C1 segment of cervical spinal cord (tissue), 14 donors: Measurements from ENCODE around the gene LRP2BP.

Source experiments
- DNase-seq, 14 donors: peaks; one replicate each; lab custom pipeline; 2025; lab: John Stamatoyannopoulos, UW

The LRP2BP gene

DNA sequence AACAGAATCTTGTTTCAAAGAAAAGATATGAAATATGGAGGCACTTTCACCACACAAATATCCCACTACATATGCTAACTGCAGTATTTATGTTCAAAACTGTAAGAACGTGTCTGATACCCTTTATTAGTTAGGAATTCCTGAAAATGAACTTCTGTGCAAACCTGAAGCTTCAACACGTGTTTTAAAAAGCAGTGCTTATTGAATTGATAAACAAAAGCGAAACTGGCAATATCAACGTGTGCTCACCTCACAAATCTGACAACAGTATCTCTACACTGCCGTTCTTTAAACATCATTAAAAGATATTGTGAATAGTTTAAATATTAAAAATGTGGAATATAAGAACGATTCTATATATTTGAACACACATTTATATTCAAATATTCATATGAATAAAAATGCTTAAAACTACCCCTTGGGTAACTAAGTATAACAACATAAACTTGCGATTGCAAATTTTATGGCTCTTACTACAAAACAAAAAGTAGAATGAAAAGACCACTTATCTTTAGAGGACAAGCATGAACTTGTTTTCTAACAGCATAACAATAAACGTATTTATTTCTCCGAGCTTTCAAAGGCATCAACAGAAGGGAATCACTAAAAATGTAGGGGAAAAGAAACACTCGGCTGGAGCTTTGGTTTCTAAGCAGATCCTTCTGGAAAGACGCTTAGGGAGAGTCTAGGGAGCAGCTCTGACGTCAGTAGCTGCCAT lies at the start of gene LRP2BP:
Gene LRP2BP (minus strand): TSS at position 687 of the 718 bp plus-strand sequence. CDS start 17,738 bp downstream, outside the sequence.
- no peak for DNase-seq

DNA sequence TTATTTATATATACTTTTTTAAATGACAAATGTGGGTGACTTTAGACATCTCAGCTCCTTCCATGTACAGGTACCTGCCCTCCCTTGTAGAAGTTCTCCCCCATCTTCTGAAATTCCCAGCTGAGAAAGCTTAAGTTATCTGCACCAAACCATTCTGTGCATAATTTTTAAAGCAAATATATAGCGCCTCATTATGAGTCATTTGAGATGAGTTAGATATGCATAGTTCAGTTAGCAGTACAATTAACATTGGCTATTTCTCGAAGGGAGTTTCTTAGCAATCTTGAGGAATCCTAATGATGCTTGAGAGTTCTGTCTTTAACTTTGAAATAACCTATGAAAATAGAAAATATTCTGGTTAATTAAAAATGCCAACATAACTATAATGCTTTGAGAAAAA lies 49.5 kb upstream of the LRP2BP start:
- DNase-seq: no peak

- DNase-seq: no peak
Measured at GRCh38 chr4:185441479-185441878, 45.8 kb upstream of the LRP2BP start.

DNA sequence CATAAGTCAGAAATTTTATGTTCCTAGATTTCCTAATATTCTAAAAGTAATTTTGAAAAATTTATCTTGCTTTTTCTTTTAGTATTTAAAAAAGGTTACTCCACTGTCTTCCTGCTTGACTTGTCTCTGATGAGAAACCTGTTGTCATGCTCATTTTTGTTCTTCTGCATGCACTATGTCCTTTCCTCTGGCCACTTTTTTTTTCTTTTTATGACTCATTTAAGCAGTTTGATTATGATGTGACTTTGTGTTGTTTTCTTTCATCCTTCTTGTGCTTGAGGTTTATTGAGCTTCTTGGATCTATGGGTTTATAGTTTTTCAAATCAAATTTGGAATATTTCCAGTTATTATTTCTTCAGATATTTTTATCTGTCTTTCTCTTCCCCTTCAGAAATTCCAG lies 42.1 kb upstream of the LRP2BP start:
- no peak for DNase-seq

DNA sequence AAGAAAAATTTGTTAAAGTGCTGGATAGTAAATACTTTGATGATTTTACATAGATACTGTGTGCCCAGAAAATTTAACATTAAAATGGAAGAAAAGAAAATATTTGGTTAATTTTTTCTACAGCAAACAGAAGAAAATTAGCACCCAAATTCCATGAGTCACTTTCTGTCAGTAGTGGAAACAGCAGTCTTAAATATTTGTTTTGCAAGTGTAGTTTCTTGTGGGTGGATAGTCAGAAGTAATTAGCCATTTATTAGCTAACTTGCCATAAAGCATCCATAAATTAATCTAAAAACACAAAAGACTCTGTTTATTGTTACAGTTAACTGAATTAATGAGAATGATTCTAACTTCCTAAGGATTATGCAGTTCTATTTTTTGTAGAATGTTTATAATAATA lies 39.7 kb upstream of the LRP2BP start:
- no peak for DNase-seq

DNA sequence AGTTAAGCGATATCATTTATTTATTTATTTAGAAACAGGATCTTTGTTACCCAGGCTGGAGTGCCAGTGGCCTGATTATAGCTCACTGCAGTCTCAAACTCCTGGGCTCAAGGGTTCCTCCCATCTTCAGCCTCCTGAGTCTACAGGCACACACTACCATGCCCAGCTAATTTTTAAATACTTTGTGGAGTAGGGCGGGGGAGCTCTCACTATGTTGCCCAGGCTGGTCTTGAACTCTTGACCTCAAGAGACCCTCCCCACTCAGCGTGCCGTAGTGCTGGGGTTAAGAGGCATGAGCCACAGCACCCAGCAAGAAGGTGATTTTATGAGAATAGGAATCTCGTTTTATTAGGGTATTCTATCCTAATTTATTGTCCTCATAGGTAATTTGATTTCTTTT lies 33.9 kb upstream of the LRP2BP start:
- DNase-seq: no peak

DNA sequence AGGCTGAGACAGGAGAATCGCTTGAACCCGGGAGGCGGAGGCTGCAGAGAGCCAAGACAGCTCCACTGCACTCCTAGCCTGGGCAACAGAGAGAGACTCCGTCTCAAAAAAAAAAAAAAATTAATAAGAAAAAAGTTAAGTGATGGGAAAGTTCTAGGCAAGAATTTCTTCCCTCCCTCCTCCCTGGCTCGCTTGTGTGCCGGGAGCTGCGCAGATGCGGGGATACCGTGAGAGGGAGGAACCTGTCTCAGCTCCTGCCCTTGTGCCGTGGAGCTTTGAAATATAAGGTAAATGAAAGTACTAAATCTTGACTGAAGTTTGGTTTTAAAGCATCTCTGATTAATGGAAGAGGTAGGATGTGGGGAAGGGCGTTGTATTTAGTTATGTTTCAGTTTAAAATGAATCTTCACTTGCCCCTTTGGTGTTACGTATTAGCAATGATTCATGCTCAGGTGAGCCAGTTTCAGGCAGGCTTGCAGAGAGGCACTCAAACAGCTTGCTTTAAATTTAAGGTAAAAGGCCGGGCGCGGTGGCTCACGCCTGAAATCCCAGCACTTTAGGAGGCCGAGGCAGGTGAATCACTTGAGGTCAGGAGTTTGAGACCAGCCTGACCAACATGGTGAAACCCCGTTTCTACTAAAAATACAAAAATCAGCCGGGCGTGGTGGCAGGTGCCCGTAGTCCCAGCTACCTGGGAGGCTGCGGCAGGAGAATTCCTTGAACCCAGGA lies 31.4 kb upstream of the LRP2BP start:
- DNase-seq: no peak

GRCh38 chr4:185425647-185426352 lies 30.1 kb upstream of the LRP2BP start, which contains the start of gene UFSP2:
TSS of gene UFSP2 (minus strand) at chr4:185425964. CDS start at chr4:185425868, 96 bp downstream.
- peak; percentile 62 to 92 (median 88) for DNase-seq

DNA sequence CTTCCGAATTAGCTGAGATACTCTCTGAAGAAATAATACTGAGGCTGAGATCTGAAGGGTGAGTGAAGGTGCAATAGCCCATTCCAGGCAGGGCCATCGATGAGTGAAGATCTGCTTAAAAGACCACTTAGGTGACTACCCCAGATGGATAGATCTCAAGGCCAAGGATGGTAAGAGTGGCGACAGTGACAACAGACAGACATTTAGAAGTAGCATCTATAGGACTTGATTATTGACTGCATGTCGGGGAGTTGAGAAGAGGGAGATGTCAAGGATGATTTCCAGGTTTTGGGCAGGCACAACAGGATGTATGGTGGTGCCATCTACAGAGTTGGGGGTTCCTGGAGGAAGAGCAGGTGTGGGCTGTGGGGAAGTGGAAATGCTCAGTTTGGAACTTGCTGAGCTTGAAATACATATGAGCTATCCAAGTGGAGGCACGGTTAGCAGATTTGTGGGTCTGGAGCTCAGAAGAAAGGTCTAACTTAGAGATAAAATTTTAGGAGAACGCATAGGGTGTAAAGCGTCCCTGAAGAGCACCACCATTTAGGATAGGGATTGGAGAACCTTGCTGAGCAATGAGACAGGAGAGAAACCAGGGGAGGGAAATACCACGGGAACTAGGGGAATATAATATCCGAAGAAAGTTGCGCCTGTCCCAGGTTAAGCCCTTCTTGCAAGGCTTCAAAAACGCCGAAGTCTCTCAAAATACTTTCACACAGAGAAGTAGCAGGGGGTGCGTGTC lies 29.4 kb upstream of the LRP2BP start:
- peak in 5 of 14 donors; percentile 28 to 75 (median 38) for DNase-seq

DNA sequence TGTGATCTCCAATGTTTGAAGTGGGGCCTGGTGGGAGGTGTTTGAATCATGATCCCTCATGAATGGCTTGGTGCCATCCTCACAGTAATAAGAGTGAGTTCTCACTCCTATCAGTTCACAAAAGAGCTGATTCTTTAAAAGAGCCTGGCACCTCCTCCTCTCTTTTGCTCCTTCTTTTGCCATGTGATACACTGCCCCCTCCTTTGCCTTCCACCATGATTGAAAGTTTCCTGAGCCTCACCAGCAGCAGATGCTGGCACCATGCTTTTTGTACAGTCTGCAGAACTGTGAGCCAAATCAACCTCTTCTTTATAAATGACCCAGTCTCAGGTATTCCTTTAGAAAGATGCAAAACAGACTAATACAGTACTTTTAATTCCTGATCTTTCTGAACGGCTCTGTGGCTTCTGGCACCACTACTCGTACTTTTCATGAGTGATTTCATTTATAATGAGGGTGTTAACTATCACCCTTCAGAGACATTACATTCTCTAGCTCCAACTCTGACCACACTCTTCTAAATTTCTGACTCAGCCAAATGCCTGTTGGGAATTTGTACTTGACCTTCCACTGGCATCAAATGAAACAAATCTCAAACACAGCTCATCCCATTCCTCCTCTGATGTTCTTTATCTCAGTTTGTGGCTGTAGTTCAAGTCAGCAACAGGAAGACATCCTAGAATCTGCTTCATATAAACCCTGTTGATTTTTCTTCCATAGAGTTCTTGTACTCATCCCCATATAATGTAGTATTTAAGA lies 25.8 kb upstream of the LRP2BP start:
- no peak for DNase-seq

DNA sequence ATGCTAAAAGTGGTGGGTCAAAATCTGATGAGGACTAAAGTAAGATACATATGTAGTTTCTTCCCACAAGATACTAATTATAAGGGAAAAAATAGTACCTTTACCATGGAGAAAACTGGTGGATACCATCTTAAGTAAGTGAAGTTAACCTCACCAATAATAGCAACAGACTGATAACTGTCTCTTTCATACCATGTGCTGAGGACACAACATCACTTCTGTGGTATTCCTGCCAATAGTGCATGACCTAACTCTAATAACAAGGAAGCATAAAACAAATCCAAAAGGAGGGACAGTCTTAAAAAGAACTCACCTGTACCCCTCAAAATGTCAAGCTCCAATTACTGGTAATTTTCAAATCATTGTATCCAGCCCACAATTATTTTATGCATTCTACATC lies 21.2 kb upstream of the LRP2BP start:
- no peak for DNase-seq

- DNase-seq: no peak
Measured at GRCh38 chr4:185412412-185412811, 16.7 kb upstream of the LRP2BP start.

DNA sequence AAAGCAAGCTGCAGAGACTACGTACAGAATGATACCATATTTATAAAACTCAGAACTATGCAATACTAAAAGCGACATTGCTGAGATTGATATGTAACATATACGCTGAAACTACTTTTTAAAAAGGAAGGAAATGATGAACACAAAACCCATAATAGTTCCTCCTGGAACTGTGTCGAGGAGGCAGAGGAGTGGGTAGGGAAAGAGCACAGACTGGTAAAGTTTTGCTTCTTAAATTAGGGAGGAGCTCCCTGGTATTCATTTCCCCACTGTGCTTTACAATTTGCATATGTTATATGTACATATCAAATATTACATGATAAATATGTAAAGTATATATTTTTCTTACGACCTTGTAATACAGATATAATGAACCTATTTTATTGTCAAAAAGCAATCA lies 16.1 kb upstream of the LRP2BP start:
- DNase-seq: no peak

DNA sequence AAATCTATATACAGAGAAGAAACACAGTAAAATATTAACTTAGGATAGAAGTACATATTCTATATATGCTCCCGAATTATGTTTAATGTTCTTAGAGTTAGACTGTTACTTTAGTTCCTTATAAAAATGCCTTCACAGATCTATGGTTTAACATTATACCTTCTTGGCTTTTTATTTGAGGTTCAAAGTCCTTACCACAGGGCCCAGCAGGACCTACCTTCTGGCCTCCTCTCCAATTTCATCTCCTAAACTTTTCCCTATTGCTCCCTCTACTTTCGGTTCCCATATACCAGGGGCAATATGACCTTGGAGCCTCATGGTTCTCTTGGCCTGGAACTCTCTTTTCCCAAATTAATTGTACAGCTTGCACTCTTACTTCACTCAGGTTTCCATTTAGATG lies 12.7 kb upstream of the LRP2BP start:
- no peak for DNase-seq

DNA sequence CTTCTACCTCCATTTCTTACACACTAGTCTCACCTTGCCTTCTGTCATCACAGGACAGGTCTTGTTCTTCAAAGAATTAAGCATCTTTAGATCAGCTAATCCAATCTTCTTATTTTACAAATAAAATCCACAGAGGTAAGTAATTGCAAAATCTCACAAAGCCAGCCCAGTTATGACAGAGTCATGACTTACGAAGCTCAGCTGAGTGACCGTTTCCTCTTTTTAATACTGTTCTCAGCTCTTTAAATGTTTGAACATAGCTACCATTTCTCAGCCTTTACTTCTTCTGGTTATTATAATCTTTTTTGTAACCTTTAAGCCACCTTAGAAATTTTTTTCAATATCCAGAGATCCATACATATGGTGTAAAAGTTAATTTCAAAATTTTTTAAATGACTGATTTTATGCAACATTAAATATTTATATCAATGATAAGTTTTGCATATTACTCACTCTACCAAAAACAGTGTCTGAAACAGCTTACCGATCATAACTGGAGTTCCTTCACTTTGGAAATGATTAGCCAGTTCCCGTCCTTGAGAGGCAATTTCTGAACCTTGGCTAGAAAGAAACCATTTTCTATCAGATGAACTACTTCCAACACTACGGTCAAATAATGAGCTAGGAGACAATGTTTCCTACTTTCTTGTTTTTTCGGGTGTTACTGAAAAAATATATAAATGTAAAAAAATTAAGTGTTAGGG lies 9.7 kb upstream of the LRP2BP start:
- DNase-seq: no peak

- DNase-seq: peak in 1 of 14 donors; percentile 6
Measured at GRCh38 chr4:185404031-185404430, 8.3 kb upstream of the LRP2BP start.

DNA sequence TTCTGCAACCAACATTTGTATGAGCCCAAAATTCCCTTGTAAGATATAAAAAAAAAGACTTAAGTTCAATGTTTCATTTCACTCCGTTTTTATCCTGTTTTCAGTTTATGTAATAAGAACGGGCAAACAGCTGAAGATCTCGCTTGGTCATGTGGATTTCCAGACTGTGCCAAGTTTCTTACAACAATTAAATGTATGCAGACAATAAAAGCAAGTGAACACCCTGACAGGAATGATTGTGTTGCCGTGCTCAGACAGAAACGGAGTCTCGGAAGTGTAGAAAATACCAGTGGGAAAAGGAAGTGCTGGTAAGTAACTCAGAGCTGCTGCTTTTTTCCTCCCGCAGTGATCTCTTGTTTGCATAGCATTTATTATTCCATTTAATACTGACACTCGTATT lies 3.7 kb upstream of the LRP2BP start:
- no peak for DNase-seq

- DNase-seq: no peak
Measured at GRCh38 chr4:185398618-185399017, 2.9 kb upstream of the LRP2BP start.

GRCh38 chr4:185396724-185397385 lies 1.1 kb upstream of the LRP2BP start, which contains the start of gene ANKRD37:
TSS of gene ANKRD37 (plus strand) at chr4:185396841. CDS start at chr4:185396924, 83 bp downstream.
- DNase-seq: peak in 8 of 14 donors; percentile 45 to 83 (median 70)
